GM12891 (cell line): ENCODE results near the gene CARD11.
A peak's percentile ranks its signal among the peaks of the same experiment; 100 is the strongest.

ENCODE experiments used
- PAX5 ChIP-seq: IDR thresholded peaks from 2 replicates; pipeline ENCODE4 v1.6.1; 2011; ENCODE audit warnings: low read length, moderate library complexity, mild to moderate bottlenecking; ENCODE audit not compliant: insufficient read depth, severe bottlenecking
- POLR2A ChIP-seq: IDR thresholded peaks from 2 replicates; pipeline ENCODE4 v1.6.1; 2011; ENCODE audit warnings: low read depth, low read length, control low read depth
- POLR2AphosphoS5 ChIP-seq: IDR thresholded peaks from 2 replicates; pipeline ENCODE4 v1.6.1; 2011; ENCODE audit warnings: low read depth, low read length, control low read depth
- POU2F2 ChIP-seq: IDR thresholded peaks from 2 replicates; pipeline ENCODE4 v1.6.1; 2011; ENCODE audit warnings: low read depth, mild to moderate bottlenecking, control low read depth, low read length, moderate library complexity
- SPI1 ChIP-seq: IDR thresholded peaks from 2 replicates; pipeline ENCODE4 v1.6.1; 2011; ENCODE audit warnings: low read depth, low read length, control low read depth
- TAF1 ChIP-seq: IDR thresholded peaks from 2 replicates; pipeline ENCODE4 v1.6.1; 2011; ENCODE audit warnings: low read depth, low read length, control low read depth

GRCh38 chr7:2938514-2939192 is 105.0 kb downstream of the CARD11 start:
- TF ChIP-seq POLR2A (no peak), POLR2AphosphoS5 (0 out of 2 replicates have a peak, but pooled peaks have one; percentile 16), TAF1 (no peak), SPI1 (no peak), PAX5 (no peak), POU2F2 (no peak)
